GM12875 (cell line): ENCODE data around the gene PTPRG.

ENCODE experiments used
- H3K4me3 ChIP-seq: one replicate; pipeline ENCODE4 v1.5.1; 2011; ENCODE audit warnings: low read depth, low read length, control low read depth
- TF ChIP-seq, protein P1 (sequence below): IDR thresholded peaks from 2 replicates; pipeline ENCODE4 v1.5.1; 2011; ENCODE audit warnings: low read depth, mild to moderate bottlenecking, control low read depth, inconsistent platforms, low read length, moderate library complexity, borderline replicate concordance; ENCODE audit not compliant: insufficient read depth

PTPRG gene

DNA sequence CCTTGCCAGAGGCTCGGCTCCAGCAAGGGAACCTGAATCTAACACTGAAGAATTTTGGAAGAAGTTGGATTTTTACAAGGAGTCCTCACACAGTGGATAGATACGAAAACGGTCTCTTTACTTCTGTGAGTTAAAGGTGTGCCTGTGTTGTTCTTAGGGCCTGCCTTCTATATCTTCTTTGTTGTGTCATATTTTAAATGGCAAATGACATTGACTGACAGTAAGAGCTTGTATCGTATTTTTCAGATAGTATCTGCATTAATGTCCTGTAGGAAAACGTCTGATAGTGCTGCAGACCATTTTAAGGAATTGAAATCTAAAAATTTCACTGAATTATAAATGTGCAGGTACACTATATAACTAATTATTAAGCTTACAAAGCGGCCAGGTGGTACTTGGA is 56.3 kb downstream of the PTPRG start:
- TF ChIP-seq, protein P1, sequence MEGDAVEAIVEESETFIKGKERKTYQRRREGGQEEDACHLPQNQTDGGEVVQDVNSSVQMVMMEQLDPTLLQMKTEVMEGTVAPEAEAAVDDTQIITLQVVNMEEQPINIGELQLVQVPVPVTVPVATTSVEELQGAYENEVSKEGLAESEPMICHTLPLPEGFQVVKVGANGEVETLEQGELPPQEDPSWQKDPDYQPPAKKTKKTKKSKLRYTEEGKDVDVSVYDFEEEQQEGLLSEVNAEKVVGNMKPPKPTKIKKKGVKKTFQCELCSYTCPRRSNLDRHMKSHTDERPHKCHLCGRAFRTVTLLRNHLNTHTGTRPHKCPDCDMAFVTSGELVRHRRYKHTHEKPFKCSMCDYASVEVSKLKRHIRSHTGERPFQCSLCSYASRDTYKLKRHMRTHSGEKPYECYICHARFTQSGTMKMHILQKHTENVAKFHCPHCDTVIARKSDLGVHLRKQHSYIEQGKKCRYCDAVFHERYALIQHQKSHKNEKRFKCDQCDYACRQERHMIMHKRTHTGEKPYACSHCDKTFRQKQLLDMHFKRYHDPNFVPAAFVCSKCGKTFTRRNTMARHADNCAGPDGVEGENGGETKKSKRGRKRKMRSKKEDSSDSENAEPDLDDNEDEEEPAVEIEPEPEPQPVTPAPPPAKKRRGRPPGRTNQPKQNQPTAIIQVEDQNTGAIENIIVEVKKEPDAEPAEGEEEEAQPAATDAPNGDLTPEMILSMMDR: no peak
- no peak overlapping the region for H3K4me3 ChIP-seq

DNA sequence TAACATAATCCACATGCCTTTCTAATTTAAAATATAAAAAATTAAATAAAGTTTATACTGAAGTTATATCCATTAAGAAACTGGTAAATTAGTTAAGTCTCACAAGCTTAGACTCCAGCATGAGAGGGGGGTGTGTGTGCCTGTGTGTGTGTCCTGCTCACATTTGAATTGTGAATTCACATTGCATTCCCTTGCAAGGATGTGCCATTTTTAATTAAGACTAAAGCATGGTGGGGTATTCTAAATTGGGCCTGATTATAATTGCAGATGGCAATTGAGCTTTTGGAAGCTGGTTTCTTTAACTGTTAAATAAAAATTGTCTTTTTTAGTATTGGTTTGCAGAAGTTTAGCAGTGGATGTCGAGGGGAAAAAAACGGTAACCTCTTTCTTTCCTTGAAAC is 56.9 kb downstream of the PTPRG start:
- H3K4me3 ChIP-seq: no peak overlapping the region
- TF ChIP-seq, protein P1: no peak

DNA sequence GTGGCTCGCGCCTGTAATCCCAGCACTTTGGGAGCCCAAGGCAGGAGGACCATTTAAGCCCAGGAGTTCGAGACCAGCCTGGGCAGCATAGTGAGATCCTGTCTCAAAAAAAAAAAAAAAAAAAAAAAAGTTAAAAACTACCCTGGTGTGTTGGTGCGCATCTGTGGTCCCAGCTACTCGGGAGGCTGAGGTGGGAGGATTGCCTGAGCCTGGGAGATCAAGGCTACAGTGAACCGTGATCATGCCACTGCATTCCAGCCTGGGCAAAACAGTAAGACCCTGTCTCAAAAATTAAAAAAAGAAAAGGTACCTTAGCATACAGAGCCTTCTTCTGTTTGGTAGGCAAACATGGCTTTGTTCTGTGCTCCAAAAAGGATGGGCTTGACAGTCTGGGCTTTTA is 57.5 kb downstream of the PTPRG start:
- TF ChIP-seq, protein P1: no peak
- no peak overlapping the region for H3K4me3 ChIP-seq

DNA sequence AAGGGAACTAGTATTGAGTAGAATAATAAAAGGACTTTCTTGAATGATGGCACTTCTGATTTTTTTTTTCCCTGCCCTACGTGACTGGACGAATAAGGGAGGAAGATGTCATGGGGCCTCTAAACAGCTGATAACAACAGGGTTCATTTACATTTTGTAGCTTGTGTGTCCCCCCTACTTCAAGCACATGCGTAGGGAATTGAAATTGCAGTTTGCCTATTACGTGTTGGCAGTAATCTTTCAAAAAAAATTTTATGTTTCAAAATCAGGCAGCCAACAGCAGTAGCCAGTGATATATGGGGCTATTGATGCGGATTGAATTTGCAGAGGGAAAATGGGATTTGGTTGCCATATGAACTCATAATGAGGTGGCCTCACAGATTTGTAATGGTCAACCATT is 58.7 kb downstream of the PTPRG start:
- TF ChIP-seq, protein P1: no peak
- no peak overlapping the region for H3K4me3 ChIP-seq

DNA sequence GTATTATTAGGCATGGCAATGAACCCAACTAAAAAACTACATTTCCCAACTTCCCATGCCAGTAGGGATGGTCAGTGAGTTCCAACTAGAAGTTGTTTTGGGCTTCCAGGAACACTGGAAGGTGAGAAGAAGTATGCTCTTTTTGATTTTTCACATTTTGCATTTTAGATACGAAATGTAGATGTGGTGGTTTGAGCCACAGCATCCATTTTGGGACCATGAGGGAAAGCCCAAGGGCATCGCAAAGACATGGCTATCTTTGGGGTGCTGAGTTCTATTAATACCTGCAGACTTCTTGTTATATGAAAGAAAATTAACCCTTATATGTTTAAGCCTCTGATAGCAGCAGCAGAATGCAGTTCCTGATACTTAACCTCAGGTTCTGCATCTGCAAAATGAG is 62.9 kb downstream of the PTPRG start:
- no peak overlapping the region for H3K4me3 ChIP-seq
- TF ChIP-seq, protein P1: no peak

DNA sequence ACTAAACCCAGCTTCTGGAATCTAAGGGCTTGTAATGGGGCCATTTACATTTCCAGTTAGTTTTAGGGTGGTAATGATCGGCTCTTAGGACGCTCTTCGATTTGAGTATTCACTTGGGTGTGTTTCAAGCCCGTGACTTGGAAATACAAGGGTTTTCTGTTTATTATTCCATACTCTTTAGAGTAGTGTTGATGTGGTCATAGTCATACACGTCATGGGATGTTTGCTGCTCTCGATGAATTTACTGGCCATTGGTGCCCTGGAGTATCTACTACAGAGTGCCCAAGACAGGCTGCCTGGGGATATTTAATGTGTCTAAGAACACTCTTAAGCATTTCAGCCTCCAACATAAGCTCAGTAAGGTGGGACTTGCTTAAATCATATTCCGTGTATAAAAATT is 64.1 kb downstream of the PTPRG start:
- no peak overlapping the region for H3K4me3 ChIP-seq
- TF ChIP-seq, protein P1: no peak

DNA sequence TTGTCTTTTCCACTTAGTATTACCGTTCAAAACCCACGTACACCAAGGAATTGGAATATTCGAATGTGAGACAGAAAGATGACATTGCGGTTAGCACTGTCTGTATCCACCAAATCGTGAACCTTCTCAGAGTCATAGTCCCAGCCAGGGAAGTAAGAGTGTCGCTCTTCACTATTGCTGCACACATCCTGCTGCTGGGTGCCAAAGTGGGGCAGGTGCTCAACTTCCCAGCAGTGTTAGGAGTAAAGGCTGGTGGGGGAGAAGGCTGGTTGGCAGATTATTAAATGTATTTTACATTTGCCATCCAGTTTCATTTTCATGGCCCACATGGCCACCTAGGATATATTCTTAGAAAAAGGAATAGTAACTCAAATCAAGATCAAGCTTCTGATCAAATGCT is 65.1 kb downstream of the PTPRG start:
- TF ChIP-seq, protein P1: no peak
- H3K4me3 ChIP-seq: no peak overlapping the region
